ENCODE results near the gene ZNRF3.
"Not testable (repeated sequence)": the region's sequence is repeated elsewhere in the genome, so short reads cannot be mapped to it uniquely, and the experiment has no call there.

ZNRF3 gene

GRCh38 chr22:28931844-28932567 is 48.6 kb downstream of the ZNRF3 start:
- no peak for DNase-seq (ENCODE audit: low read depth)

GRCh38 chr22:28933321-28933720 is 49.9 kb downstream of the ZNRF3 start:
- DNase-seq (ENCODE audit: low read depth) = no peak

- no peak for DNase-seq (ENCODE audit: low read depth)
Measured at GRCh38 chr22:28934026-28934425, 50.7 kb downstream of the ZNRF3 start.

- DNase-seq (ENCODE audit: low read depth) = no peak
Measured at GRCh38 chr22:28935140-28935539, 51.8 kb downstream of the ZNRF3 start.

- DNase-seq (ENCODE audit: low read depth) = no peak
Measured at GRCh38 chr22:28935713-28936112, 52.3 kb downstream of the ZNRF3 start.

GRCh38 chr22:28936200-28936599 is 52.8 kb downstream of the ZNRF3 start:
- DNase-seq (ENCODE audit: low read depth) = no peak

- DNase-seq (ENCODE audit: low read depth) = no peak
Measured at GRCh38 chr22:28937206-28938025, 54.0 kb downstream of the ZNRF3 start.

- no peak for DNase-seq (ENCODE audit: low read depth)
Measured at GRCh38 chr22:28938286-28938833, 55.0 kb downstream of the ZNRF3 start.

GRCh38 chr22:28939394-28939793 is 56.0 kb downstream of the ZNRF3 start:
- DNase-seq (ENCODE audit: low read depth) = no peak

- no peak for DNase-seq (ENCODE audit: low read depth)
Measured at GRCh38 chr22:28939932-28940331, 56.6 kb downstream of the ZNRF3 start.

- DNase-seq (ENCODE audit: low read depth) = no peak
Measured at GRCh38 chr22:28940441-28940840, 57.1 kb downstream of the ZNRF3 start.

- DNase-seq (ENCODE audit: low read depth) = no peak
Measured at GRCh38 chr22:28942333-28942732, 59.0 kb downstream of the ZNRF3 start.

- DNase-seq (ENCODE audit: low read depth) = no peak
Measured at GRCh38 chr22:28942801-28943500, 59.6 kb downstream of the ZNRF3 start.

- no peak for DNase-seq (ENCODE audit: low read depth)
Measured at GRCh38 chr22:28943501-28943879, 60.1 kb downstream of the ZNRF3 start.

GRCh38 chr22:28947125-28947524 is 63.8 kb downstream of the ZNRF3 start:
- no peak for DNase-seq (ENCODE audit: low read depth)

GRCh38 chr22:28948424-28948823 is 65.1 kb downstream of the ZNRF3 start:
- DNase-seq (ENCODE audit: low read depth) = no peak

- DNase-seq (ENCODE audit: low read depth) = not testable (repeated sequence)
Measured at GRCh38 chr22:28948860-28949551, 65.6 kb downstream of the ZNRF3 start.

GRCh38 chr22:28949788-28950187 is 66.4 kb downstream of the ZNRF3 start:
- no peak for DNase-seq (ENCODE audit: low read depth)

- DNase-seq (ENCODE audit: low read depth) = no peak
Measured at GRCh38 chr22:28950617-28951411, 67.4 kb downstream of the ZNRF3 start.

- DNase-seq (ENCODE audit: low read depth) = no peak
Measured at GRCh38 chr22:28951530-28951929, 68.2 kb downstream of the ZNRF3 start.

- DNase-seq (ENCODE audit: low read depth) = no peak
Measured at GRCh38 chr22:28951969-28952521, 68.7 kb downstream of the ZNRF3 start.
